SK-N-SH (cell line): ENCODE data around the gene TMIGD3. TPM values are rescaled to one million over a fixed set of nuclear protein-coding genes. Genes with fewer than 3 reads are reported as not detected.

Source experiments
- CTCF ChIA-PET: fragments of 300-600, 350-600 bp; formaldehyde crosslinking; extraction: SDS; loops from one replicate; lab custom pipeline; 2021; lab: Yijun Ruan, JAX
- POLR2A ChIA-PET: fragments of 350-600 bp; sonication (Branson Sonifier 250); formaldehyde crosslinking; extraction: SDS; loops from one replicate; lab custom pipeline; 2020; ENCODE audit warnings: antibody characterized with exemption, inconsistent platforms; lab: Yijun Ruan, JAX
- DNase-seq: peaks from one replicate; pipeline ENCODE4 v3.0.0; 2012
- H2AFZ ChIP-seq: fragments of 200-600 bp; sonication (generic); 2 replicates; pipeline ENCODE4 v1.8.1; 2016; ENCODE audit warnings: antibody characterized with exemption, mild to moderate bottlenecking, low read depth
- H3F3A ChIP-seq: fragments of 200-600 bp; sonication (generic); replicated peaks from 2 replicates; pipeline ENCODE3; 2016; ENCODE audit warnings: antibody characterized with exemption, mild to moderate bottlenecking; ENCODE audit not compliant: insufficient read depth
- H3K27ac ChIP-seq, 2 experiments: fragments of 200-500 bp in 1 of 2; fragments of 200-600 bp in 1 of 2; sonication (Bioruptor generic) in 1 of 2; sonication (generic), shearing (Covaris generic) in 1 of 2; 2 replicates each; pipeline versions ENCODE4 v1.5.1 to v1.6.1; 2014 to 2016; ENCODE audit warnings: low read depth in 2 of 2, inconsistent platforms in 1 of 2, low read length in 1 of 2, mild to moderate bottlenecking in 1 of 2, mixed read lengths in 1 of 2
- H3K27me3 ChIP-seq: fragments of 200-600 bp; sonication (generic), shearing (Covaris generic); 2 replicates; pipeline ENCODE4 v1.6.1; 2016; ENCODE audit warnings: mixed run types; ENCODE audit not compliant: insufficient read depth
- H3K36me3 ChIP-seq, 2 experiments: fragments of 200-500 bp in 1 of 2; fragments of 200-600 bp in 1 of 2; sonication (Bioruptor generic) in 1 of 2; sonication (generic) in 1 of 2; replicated peaks in 1 of 2; 2 replicates each; pipeline versions ENCODE3 to v1.5.1; 2014 to 2016; ENCODE audit warnings: low read length in 1 of 2, mild to moderate bottlenecking in 1 of 2; ENCODE audit not compliant: insufficient read depth in 2 of 2, control insufficient read depth in 1 of 2
- H3K4me1 ChIP-seq, 2 experiments: fragments of 200-500 bp in 1 of 2; fragments of 200-600 bp in 1 of 2; sonication (Bioruptor generic) in 1 of 2; sonication (generic), shearing (Covaris generic) in 1 of 2; 2 replicates each; pipeline versions ENCODE4 v1.5.1 to v1.6.1; 2014 to 2016; ENCODE audit warnings: low read depth in 1 of 2, low read length in 1 of 2, mixed run types in 1 of 2; ENCODE audit not compliant: insufficient read depth in 2 of 2, control insufficient read depth in 1 of 2
- H3K4me2 ChIP-seq: fragments of 200-600 bp; sonication (generic), shearing (Covaris generic); 2 replicates; pipeline ENCODE4 v1.6.1; 2017; ENCODE audit warnings: mixed run types
- H3K4me3 ChIP-seq, 2 experiments: fragments of 200-500 bp in 1 of 2; fragments of 200-600 bp in 1 of 2; sonication (Bioruptor generic) in 1 of 2; sonication (generic), shearing (Covaris generic) in 1 of 2; 2 replicates each; pipeline versions ENCODE4 v1.5.1 to v1.8.1; 2014 to 2016; ENCODE audit warnings: low read depth in 2 of 2, inconsistent platforms in 1 of 2, low read length in 1 of 2, mild to moderate bottlenecking in 1 of 2, mixed read lengths in 1 of 2, moderate library complexity in 1 of 2
- H3K79me2 ChIP-seq: fragments of 200-600 bp; sonication (generic); 2 replicates; pipeline ENCODE4 v1.8.1; 2017; ENCODE audit warnings: mild to moderate bottlenecking; ENCODE audit not compliant: insufficient read depth
- H3K9ac ChIP-seq: fragments of 200-600 bp; sonication (generic); 2 replicates; pipeline ENCODE4 v1.6.1; 2017; ENCODE audit warnings: mixed run types
- H3K9me2 ChIP-seq: fragments of 200-600 bp; sonication (generic); 2 replicates; pipeline ENCODE4 v1.6.1; 2017; ENCODE audit warnings: mixed run types
- H3K9me3 ChIP-seq: fragments of 200-600 bp; sonication (generic); 2 replicates; pipeline ENCODE4 v1.6.1; 2017; ENCODE audit warnings: mixed run types, mild to moderate bottlenecking, moderate library complexity
- H4K20me1 ChIP-seq: fragments of 200-600 bp; sonication (generic); 2 replicates; pipeline ENCODE4 v1.6.1; 2017; ENCODE audit warnings: mild to moderate bottlenecking, mixed run types; ENCODE audit not compliant: insufficient read depth
- CHD2 ChIP-seq: fragments of 150-350 bp; IDR thresholded peaks from 2 replicates; pipeline ENCODE4 v1.6.1; 2018; ENCODE audit warnings: low read length; ENCODE audit not compliant: partially characterized antibody
- CTCF ChIP-seq: fragments of 200-600 bp; sonication (generic); IDR thresholded peaks from 2 replicates; pipeline ENCODE4 v1.6.1; 2017; ENCODE audit warnings: antibody characterized with exemption, mild to moderate bottlenecking, moderate library complexity
- GABPA ChIP-seq: IDR thresholded peaks from 2 replicates; pipeline ENCODE4 v1.4.0; 2012; ENCODE audit warnings: low read depth, mild to moderate bottlenecking
- IRF3 ChIP-seq: fragments of 150-350 bp; IDR thresholded peaks from 2 replicates; pipeline ENCODE4 v1.6.1; 2016; ENCODE audit warnings: mild to moderate bottlenecking, low read depth, low read length
- MAX ChIP-seq: IDR thresholded peaks from 2 replicates; pipeline ENCODE4 v1.4.0; 2012; ENCODE audit warnings: low read depth
- MEF2A ChIP-seq: IDR thresholded peaks from 2 replicates; pipeline ENCODE4 v1.4.0; 2012; ENCODE audit warnings: low read depth, borderline replicate concordance
- PBX3 ChIP-seq: IDR thresholded peaks from 2 replicates; pipeline ENCODE4; 2012
- POLR2AphosphoS5 ChIP-seq: IDR thresholded peaks from 2 replicates; pipeline ENCODE4 v1.6.1; 2012; ENCODE audit warnings: low read depth, low read length
- REST ChIP-seq: IDR thresholded peaks from 2 replicates; pipeline ENCODE4 v1.6.1; 2012; ENCODE audit warnings: mild to moderate bottlenecking, low read depth, low read length, moderate library complexity
- RXRA ChIP-seq: IDR thresholded peaks from 2 replicates; pipeline ENCODE4 v1.4.0; 2012; ENCODE audit warnings: low read depth, mild to moderate bottlenecking, borderline replicate concordance
- SIN3A ChIP-seq: IDR thresholded peaks from 2 replicates; pipeline ENCODE4 v1.6.1; 2012; ENCODE audit warnings: low read depth, mild to moderate bottlenecking, low read length, moderate library complexity, borderline replicate concordance
- SMC3 ChIP-seq: IDR thresholded peaks from 2 replicates; pipeline ENCODE4 v1.6.1; 2012; ENCODE audit warnings: low read depth, low read length, improper control_type of control experiment
- TAF1 ChIP-seq: IDR thresholded peaks from 2 replicates; pipeline ENCODE4 v1.6.1; 2012; ENCODE audit warnings: low read depth, mild to moderate bottlenecking, low read length, moderate library complexity, borderline replicate concordance
- TCF12 ChIP-seq: IDR thresholded peaks from 2 replicates; pipeline ENCODE4 v1.4.0; 2012
- WGBS: methylation state at CpG from one replicate; pipeline ENCODE4 v1.1.6; 2017; ENCODE audit warnings: low lambda C conversion rate; 5-methylcytosine and 5-hydroxymethylcytosine counted together
- polyA plus RNA-seq, 3 experiments: library from polyadenylated mRNA; depleted of rRNA; stranded (reverse); fragments of >200 nt; gene quantifications; 2 replicates each; pipeline ENCODE4 v1.2.3, GENCODE V29; 2012

Gene TMIGD3
- polyA plus RNA-seq, 1 of the 3 experiments (the other 2 are of a cell fraction) = not detected

- Histone ChIP-seq H3K4me2 (no peak overlapping the region), H3K27ac (no peak overlapping the region), H4K20me1 (no peaks in the 10 kb centered on the region), H3F3A (no peaks in the 10 kb centered on the region), H3K9ac (no peak overlapping the region), H3K9me3 (no peaks in the 10 kb centered on the region), H3K27me3 (no peaks in the 10 kb centered on the region), H3K9me2 (no peaks in the 10 kb centered on the region), H2AFZ (no peak overlapping the region), H3K79me2 (no peaks in the 10 kb centered on the region), H3K36me3 (no peaks in the 10 kb centered on the region), H3K4me1 (peaks cover 2 to 10% of the 10 kb centered on the region in 2 experiments; a peak in 2 of 4 replicates), H3K4me3 (no peak overlapping the region)
- 89% methylated on average over 3 of the region's 3 CpGs for WGBS
- TF ChIP-seq GABPA (no peak), RXRA (no peak), MEF2A (no peak), CTCF (no peak), CHD2 (no peak), SMC3 (no peak), IRF3 (no peak), MAX (no peak), SIN3A (no peak), REST (no peak), PBX3 (no peak), POLR2AphosphoS5 (no peak), TAF1 (no peak), TCF12 (no peak)
- CTCF ChIA-PET = interaction anchor here (2.2 kb wide), 1 partner anchor 257 kb away, joined by 10 read pairs; no protein-coding TSS in a partner anchor
- peak; percentile 32 for DNase-seq
- POLR2A ChIA-PET = no interaction called here
Measured at GRCh38 chr1:111512931-111513330, 9.5 kb upstream of the TMIGD3 start.
